Fibroblast of lung (primary cell): ENCODE results near the gene FUBP3. TPM values are rescaled to one million over a fixed set of nuclear protein-coding genes. Genes with fewer than 3 reads are reported as not detected.
"Not testable (repeated sequence)": the region's sequence is repeated elsewhere in the genome, so short reads cannot be mapped to it uniquely, and the experiment has no call there.

Experiments used
- DNase-seq, 2 donors: peaks; one replicate each; pipeline versions ENCODE4 v3.0.0 to v3.0.0-alpha.2; 2010; ENCODE audit warnings: low read depth in 2 of 2
- H2AFZ ChIP-seq: 2 replicates; pipeline ENCODE4 v1.5.1; 2012; ENCODE audit warnings: low read length, control low read depth, inconsistent platforms
- H3K27ac ChIP-seq: 2 replicates; pipeline ENCODE4 v1.5.1; 2011; ENCODE audit warnings: low read length, control low read depth; ENCODE audit not compliant: insufficient read depth
- H3K27me3 ChIP-seq: 2 replicates; pipeline ENCODE4 v1.5.1; 2011; ENCODE audit warnings: mild to moderate bottlenecking, low read length; ENCODE audit not compliant: control insufficient read depth, insufficient read depth
- H3K36me3 ChIP-seq: 2 replicates; pipeline ENCODE4 v1.5.1; 2011; ENCODE audit warnings: low read length; ENCODE audit not compliant: control insufficient read depth, insufficient read depth
- H3K4me1 ChIP-seq: 2 replicates; pipeline ENCODE4 v1.5.1; 2011; ENCODE audit warnings: low read length; ENCODE audit not compliant: control insufficient read depth, insufficient read depth; ENCODE audit errors: extremely low read depth
- H3K4me2 ChIP-seq: 2 replicates; pipeline ENCODE4 v1.5.1; 2011; ENCODE audit warnings: low read length, control low read depth; ENCODE audit not compliant: insufficient read depth; ENCODE audit errors: extremely low read depth
- H3K4me3 ChIP-seq, 4 experiments: fragments of 200-600 bp in 1 of 4; sonication (generic) in 1 of 4; replicated peaks in 1 of 4; 2 replicates each; pipeline ENCODE4 v1.5.1; 2011 to 2016; ENCODE audit warnings: low read length in 4 of 4, low read depth in 3 of 4, mild to moderate bottlenecking in 3 of 4, control low read depth in 2 of 4, inconsistent platforms in 1 of 4, mixed read lengths in 1 of 4; ENCODE audit not compliant: insufficient read depth in 1 of 4; ENCODE audit errors: control extremely low read depth in 1 of 4
- H3K79me2 ChIP-seq: 2 replicates; pipeline ENCODE4 v1.5.1; 2012; ENCODE audit warnings: mild to moderate bottlenecking, low read length, inconsistent platforms; ENCODE audit not compliant: control insufficient read depth, insufficient read depth
- H3K9ac ChIP-seq: 2 replicates; pipeline ENCODE4 v1.5.1; 2011; ENCODE audit warnings: mild to moderate bottlenecking, low read length, control low read depth; ENCODE audit not compliant: insufficient read depth
- H3K9me3 ChIP-seq: 2 replicates; pipeline ENCODE4 v1.5.1; 2012; ENCODE audit warnings: low read depth, low read length; ENCODE audit not compliant: control insufficient read depth, insufficient read depth
- H4K20me1 ChIP-seq: 2 replicates; pipeline ENCODE4 v1.5.1; 2011; ENCODE audit warnings: low read length; ENCODE audit not compliant: control insufficient read depth, insufficient read depth; ENCODE audit errors: extremely low read depth
- CTCF ChIP-seq, 2 donors: IDR thresholded peaks in 1 of 2; conservative IDR thresholded peaks in 1 of 2; 1 replicate in 1 of 2; 2 replicates in 1 of 2; pipeline ENCODE4 v1.5.1; 2011 to 2012; ENCODE audit warnings: low read length in 2 of 2, control low read depth in 1 of 2, inconsistent platforms in 1 of 2, low read depth in 1 of 2, mild to moderate bottlenecking in 1 of 2
- EZH2 ChIP-seq: IDR thresholded peaks from 2 replicates; pipeline ENCODE4 v1.5.1; 2012; ENCODE audit warnings: low read length, control low read depth, mild to moderate bottlenecking; ENCODE audit errors: missing control alignments
- polyA plus RNA-seq, 2 donors: library from polyadenylated mRNA; depleted of rRNA in 1 of 2; stranded (reverse) in 1 of 2; unstranded in 1 of 2; fragments of >200 nt; gene quantifications; 2 replicates each; pipeline ENCODE4 v1.2.1, GENCODE V29; 2011 to 2012; ENCODE audit warnings: missing spikeins in 1 of 2
- total RNA-seq: library from RNA; depleted of rRNA; stranded (reverse); fragments of >200 nt; gene quantifications from 2 replicates; pipeline ENCODE4 v1.2.1, GENCODE V29; 2014

The FUBP3 gene
- total and polyA plus RNA-seq, 2 donors (not counting 1 experiment from before 2014, with no cell fraction given) = 35.7 to 36.2 TPM

DNA sequence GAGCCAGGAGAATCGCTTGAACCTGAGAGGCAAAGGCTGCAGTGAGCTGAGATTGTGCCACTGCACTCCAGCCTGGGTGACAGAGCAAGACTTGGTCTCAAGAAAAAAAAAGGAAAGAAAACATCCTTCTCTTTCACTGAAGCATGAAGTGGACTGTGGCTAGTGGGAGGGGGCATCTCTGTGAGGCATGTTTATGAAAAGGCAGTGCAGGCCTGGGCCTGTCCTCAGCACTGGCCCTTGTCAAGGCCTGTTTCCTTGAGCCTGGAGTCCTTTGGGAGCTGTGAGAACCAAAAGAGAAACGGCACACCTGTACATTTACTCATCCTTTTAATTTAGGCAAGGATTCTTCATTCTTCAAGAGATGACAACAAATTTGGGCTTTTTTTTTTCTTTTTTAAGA lies 18.3 kb upstream of the FUBP3 start:
- no peaks in the 10 kb centered on the region for H3K4me1 ChIP-seq
- TF ChIP-seq CTCF (conservative IDR thresholded peaks at IDR 0.05 in 1 of 2, IDR thresholded peaks at IDR 0.05 in 1 of 2; ENCODE audit: low read depth in 1 of 2, low read length in 2 of 2) = no peak
- TF ChIP-seq EZH2 = no peak
- no peak overlapping the region for H3K4me3 ChIP-seq
- DNase-seq = no peak
- H3K27ac ChIP-seq = no peak overlapping the region
- no peak overlapping the region for H3K4me2 ChIP-seq
- H3K9me3 ChIP-seq = no peaks in the 10 kb centered on the region
- H3K9ac ChIP-seq = no peak overlapping the region
- H3K27me3 ChIP-seq = no peaks in the 10 kb centered on the region
- H3K36me3 ChIP-seq = no peaks in the 10 kb centered on the region
- H2AFZ ChIP-seq = no peak overlapping the region
- no peaks in the 10 kb centered on the region for H4K20me1 ChIP-seq
- H3K79me2 ChIP-seq = no peaks in the 10 kb centered on the region

DNA sequence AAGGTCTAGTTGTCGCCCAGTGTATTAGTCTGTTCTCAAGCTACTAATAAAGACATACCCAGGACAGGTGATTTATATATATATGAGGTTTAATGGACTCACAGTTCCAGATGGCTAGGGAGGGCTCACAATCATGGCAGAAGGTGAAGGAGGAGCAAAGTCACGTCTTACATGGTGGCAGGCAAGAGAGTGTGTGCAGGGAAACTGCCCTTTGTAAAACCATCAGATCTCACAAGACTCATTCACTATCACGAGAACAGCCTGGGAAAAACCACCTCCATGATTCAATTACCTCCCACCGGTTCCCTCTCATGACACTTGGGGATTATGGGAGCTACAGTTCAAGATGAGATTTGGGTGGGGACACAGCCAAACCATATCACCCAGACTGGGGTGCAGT lies 16.9 kb upstream of the FUBP3 start:
- H3K4me3 ChIP-seq, H4K20me1 ChIP-seq, H3K9ac ChIP-seq, H3K27ac ChIP-seq, H3K79me2 ChIP-seq, H2AFZ ChIP-seq, H3K9me3 ChIP-seq, H3K36me3 ChIP-seq, H3K4me2 ChIP-seq, DNase-seq, H3K27me3 ChIP-seq, H3K4me1 ChIP-seq: not testable (repeated sequence)

DNA sequence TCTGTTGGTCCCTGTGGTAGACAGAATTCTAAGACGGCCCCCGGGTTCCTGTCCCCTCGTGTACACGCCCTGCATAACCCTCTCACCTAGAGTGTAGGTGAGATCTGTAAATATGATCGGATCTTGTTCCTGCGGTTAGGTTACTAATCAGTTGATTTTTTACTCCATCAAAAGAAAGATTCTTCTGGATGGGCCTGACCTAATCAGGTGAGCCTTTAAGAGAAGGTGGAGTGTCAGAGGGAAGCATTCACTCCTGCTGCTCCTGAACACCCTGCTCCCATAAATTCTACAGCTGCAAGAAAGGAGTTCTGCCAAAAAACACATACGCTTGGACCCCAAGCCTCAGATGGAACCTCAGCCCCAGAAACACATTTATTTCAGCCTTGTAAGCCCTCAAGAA lies 15.6 kb upstream of the FUBP3 start:
- H3K79me2 ChIP-seq = no peaks in the 10 kb centered on the region
- no peak overlapping the region for H3K4me2 ChIP-seq
- no peaks in the 10 kb centered on the region for H3K36me3 ChIP-seq
- H2AFZ ChIP-seq = no peak overlapping the region
- no peaks in the 10 kb centered on the region for H3K9me3 ChIP-seq
- no peak overlapping the region for H3K9ac ChIP-seq
- H3K4me1 ChIP-seq = no peaks in the 10 kb centered on the region
- no peaks in the 10 kb centered on the region for H3K27me3 ChIP-seq
- no peak for TF ChIP-seq EZH2
- no peak for TF ChIP-seq CTCF (conservative IDR thresholded peaks at IDR 0.05 in 1 of 2, IDR thresholded peaks at IDR 0.05 in 1 of 2; ENCODE audit: low read depth in 1 of 2, low read length in 2 of 2)
- no peak for DNase-seq
- H3K4me3 ChIP-seq = no peak overlapping the region
- no peak overlapping the region for H3K27ac ChIP-seq
- H4K20me1 ChIP-seq = no peaks in the 10 kb centered on the region

DNA sequence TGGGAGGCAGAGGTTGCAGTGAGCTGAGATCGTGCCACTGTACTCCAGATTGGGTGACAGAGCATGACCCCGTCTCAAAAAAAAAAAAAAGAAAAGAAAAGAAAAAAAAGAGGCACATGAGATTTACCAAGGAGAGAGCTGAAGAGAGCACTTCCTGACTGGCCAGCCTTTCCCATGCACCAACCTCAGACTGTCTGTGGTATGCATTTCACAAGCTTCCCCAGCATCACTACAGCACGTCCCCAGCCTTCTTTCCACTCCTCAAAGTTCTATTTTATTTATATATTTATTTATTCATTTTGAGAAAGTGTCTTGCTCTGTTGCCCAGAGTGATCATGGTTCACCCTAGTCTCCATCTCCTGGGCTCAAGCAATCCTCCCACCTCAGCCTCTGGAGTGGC lies 13.6 kb upstream of the FUBP3 start:
- Histone ChIP-seq H3K9ac (no peak overlapping the region), H4K20me1 (no peaks in the 10 kb centered on the region), H3K27ac (no peak overlapping the region), H3K4me3 (no peak overlapping the region), H3K36me3 (no peaks in the 10 kb centered on the region), H3K79me2 (no peaks in the 10 kb centered on the region), H2AFZ (no peak overlapping the region), H3K9me3 (no peaks in the 10 kb centered on the region), H3K4me1 (no peaks in the 10 kb centered on the region), H3K4me2 (no peak overlapping the region), H3K27me3 (no peaks in the 10 kb centered on the region)
- DNase-seq = no peak
- TF ChIP-seq CTCF (conservative IDR thresholded peaks at IDR 0.05 in 1 of 2, IDR thresholded peaks at IDR 0.05 in 1 of 2; ENCODE audit: low read depth in 1 of 2, low read length in 2 of 2) (no peak), EZH2 (no peak)
